ENCODE data around the gene RPH3AL. TPM values are rescaled to one million over a fixed set of nuclear protein-coding genes. Genes with fewer than 3 reads are reported as not detected.
"Not testable (repeated sequence)": the region's sequence is repeated elsewhere in the genome, so short reads cannot be mapped to it uniquely, and the experiment has no call there.

Gene RPH3AL
- total RNA-seq, 2 donors from 2014 or later, result 9.7 to 11.2 TPM

GRCh38 chr17:225551-225950 lies 127.1 kb downstream of the RPH3AL start:
- DNase-seq (ENCODE audit: low spot score), result peak; percentile 78
- intact Hi-C loops (cut with DNase I), result no loop called here

GRCh38 chr17:224576-224975 lies 128.0 kb downstream of the RPH3AL start:
- DNase-seq (ENCODE audit: low spot score); intact Hi-C loops (cut with DNase I): not testable (repeated sequence)

- DNase-seq (ENCODE audit: low spot score), result peak; percentile 69
- intact Hi-C loops (cut with DNase I), result no loop called here
Measured at GRCh38 chr17:223723-224471, 128.7 kb downstream of the RPH3AL start.

- DNase-seq (ENCODE audit: low spot score), result peak; percentile 64
- intact Hi-C loops (cut with DNase I), result loop anchor here in 1 of 2 donors (1.0 kb wide), 1 partner anchor 44 kb away; no protein-coding TSS in a partner anchor
Measured at GRCh38 chr17:222172-222571, 130.4 kb downstream of the RPH3AL start.

- peak; percentile 46 for DNase-seq (ENCODE audit: low spot score)
- intact Hi-C loops (cut with DNase I), result no loop called here
Measured at GRCh38 chr17:219696-220095, 132.9 kb downstream of the RPH3AL start.

GRCh38 chr17:218432-219110 lies 134.0 kb downstream of the RPH3AL start:
- peak; percentile 34 for DNase-seq (ENCODE audit: low spot score)
- intact Hi-C loops (cut with DNase I), result no loop called here

GRCh38 chr17:216625-217024 lies 136.0 kb downstream of the RPH3AL start:
- no peak for DNase-seq (ENCODE audit: low spot score)

GRCh38 chr17:215563-216478 lies 136.8 kb downstream of the RPH3AL start:
- DNase-seq (ENCODE audit: low spot score), result peak; percentile 91

More at GRCh38 chr17:216625-217024, 136.0 kb downstream of the RPH3AL start:
- intact Hi-C loops (cut with DNase I), result no loop called here

GRCh38 chr17:214881-215331 lies 137.7 kb downstream of the RPH3AL start:
- peak; percentile 82 for DNase-seq (ENCODE audit: low spot score)
- intact Hi-C loops (cut with DNase I), result no loop called here

More at GRCh38 chr17:215563-216478, 136.8 kb downstream of the RPH3AL start:
- intact Hi-C loops (cut with DNase I), result not testable (repeated sequence)

GRCh38 chr17:213286-214105 lies 139.1 kb downstream of the RPH3AL start:
- intact Hi-C loops (cut with DNase I), result no loop called here
- peak; percentile 77 for DNase-seq (ENCODE audit: low spot score)

- peak; percentile 53 for DNase-seq (ENCODE audit: low spot score)
- intact Hi-C loops (cut with DNase I), result no loop called here
Measured at GRCh38 chr17:210402-210801, 142.2 kb downstream of the RPH3AL start.

- peak; percentile 77 for DNase-seq (ENCODE audit: low spot score)
- intact Hi-C loops (cut with DNase I), result loop anchor here in 1 of 2 donors (10.0 kb wide), 1 partner anchor 146 kb away; the partner anchor contains the start of gene RPH3AL
Measured at GRCh38 chr17:208429-208828, 144.2 kb downstream of the RPH3AL start.

GRCh38 chr17:207775-208174 lies 144.8 kb downstream of the RPH3AL start:
- no peak for DNase-seq (ENCODE audit: low spot score)
- intact Hi-C loops (cut with DNase I), result loop anchor here in 1 of 2 donors (10.0 kb wide), 1 partner anchor 147 kb away; the partner anchor contains the start of gene RPH3AL

GRCh38 chr17:206941-207560 lies 145.6 kb downstream of the RPH3AL start:
- DNase-seq (ENCODE audit: low spot score), result peak; percentile 79

GRCh38 chr17:206484-206883 lies 146.1 kb downstream of the RPH3AL start:
- peak; percentile 0 for DNase-seq (ENCODE audit: low spot score)
- intact Hi-C loops (cut with DNase I), result loop anchor here in 1 of 2 donors (10.0 kb wide), 1 partner anchor 148 kb away; the partner anchor contains the start of gene RPH3AL

More at GRCh38 chr17:206941-207560, 145.6 kb downstream of the RPH3AL start:
- intact Hi-C loops (cut with DNase I), result loop anchor here in 1 of 2 donors (10.0 kb wide), 1 partner anchor 148 kb away; the partner anchor contains the start of gene RPH3AL

- DNase-seq (ENCODE audit: low spot score), result peak; percentile 47
- intact Hi-C loops (cut with DNase I), result loop anchor here in 1 of 2 donors (10.0 kb wide), 1 partner anchor 149 kb away; the partner anchor contains the start of gene RPH3AL
Measured at GRCh38 chr17:205817-206216, 146.8 kb downstream of the RPH3AL start.

- DNase-seq (ENCODE audit: low spot score), result peak; percentile 51
- intact Hi-C loops (cut with DNase I), result loop anchor here in 1 of 2 donors (10.0 kb wide), 1 partner anchor 150 kb away; the partner anchor contains the start of gene RPH3AL
Measured at GRCh38 chr17:205148-205669, 147.4 kb downstream of the RPH3AL start.

Data from posterior vena cava (tissue), 2 donors.